Caco-2 (cell line): ENCODE measurements around the gene INPP4B. TPM values are rescaled to one million over a fixed set of nuclear protein-coding genes. Genes with fewer than 3 reads are reported as not detected.

Experiments
- BruUV-seq: library from RNA; stranded (reverse); fragments of 400-500 nt; replicated peaks from 2 replicates; lab custom pipeline; 2021; lab: Mats Ljungman, UMichigan
- CTCF ChIA-PET: fragments of 300-600 bp; sonication (Branson Sonifier 250); formaldehyde crosslinking; loops from one replicate; lab custom pipeline; 2022; ENCODE audit warnings: antibody characterized with exemption; lab: Charles Lee
- POLR2A ChIA-PET: fragments of 300-600 bp; sonication (Branson Sonifier 250); formaldehyde crosslinking; loops from one replicate; lab custom pipeline; 2022; ENCODE audit warnings: antibody characterized with exemption; lab: Charles Lee
- DNase-seq, 2 experiments: peaks; one replicate each; pipeline versions ENCODE4 v3.0.0 to v3.0.0-alpha.2; 2020 to 2022
- H3K27me3 ChIP-seq: replicated peaks from 2 replicates; pipeline ENCODE4 v1.6.0; 2011; ENCODE audit warnings: low read length; ENCODE audit not compliant: control insufficient read depth, insufficient read depth
- H3K36me3 ChIP-seq: 2 replicates; pipeline ENCODE4 v1.5.1; 2011; ENCODE audit warnings: low read length; ENCODE audit not compliant: control insufficient read depth, insufficient read depth
- H3K4me1 ChIP-seq: fragments of 250-450 bp; sonication (Bioruptor Pico); 2 replicates; pipeline ENCODE4 v1.5.1; 2020; ENCODE audit warnings: mild to moderate bottlenecking
- H3K4me3 ChIP-seq: 2 replicates; pipeline ENCODE4 v1.5.1; 2011; ENCODE audit warnings: low read depth, mild to moderate bottlenecking, control low read depth, low read length
- H3K9me3 ChIP-seq: fragments of 250-450 bp; sonication (Bioruptor Pico); 2 replicates; pipeline ENCODE4 v1.5.1; 2020; ENCODE audit warnings: mild to moderate bottlenecking, moderate library complexity
- H3K27ac Mint-ChIP-seq: one replicate; pipeline ENCODE4 v1.8.0; 2022; ENCODE audit warnings: mixed read lengths; ENCODE audit not compliant: unreplicated experiment
- H3K27me3 Mint-ChIP-seq: one replicate; pipeline ENCODE4 v1.8.0; 2022; ENCODE audit warnings: mixed read lengths; ENCODE audit not compliant: insufficient read depth, unreplicated experiment
- H3K36me3 Mint-ChIP-seq: one replicate; pipeline ENCODE4 v1.8.0; 2022; ENCODE audit warnings: mild to moderate bottlenecking, mixed read lengths; ENCODE audit not compliant: insufficient read depth, unreplicated experiment
- H3K4me1 Mint-ChIP-seq: one replicate; pipeline ENCODE4 v1.8.0; 2022; ENCODE audit warnings: low read depth, mixed read lengths; ENCODE audit not compliant: unreplicated experiment
- H3K4me3 Mint-ChIP-seq: one replicate; pipeline ENCODE4 v1.8.0; 2022; ENCODE audit warnings: mild to moderate bottlenecking, moderate library complexity, mixed read lengths; ENCODE audit not compliant: unreplicated experiment
- H3K9me3 Mint-ChIP-seq: one replicate; pipeline ENCODE4 v1.8.0; 2022; ENCODE audit warnings: mixed read lengths; ENCODE audit not compliant: unreplicated experiment
- intact Hi-C: fragments of 100-400 bp; cut with micrococcal nuclease; formaldehyde crosslinking; loops from one replicate; pipeline ENCODE4 v1.10.0; 2022; ENCODE audit not compliant: unreplicated experiment
- total RNA-seq: library from RNA; stranded (reverse); gene quantifications from 2 replicates; pipeline ENCODE4 v1.2.3, GENCODE V29; 2022
- TF ChIP-seq, protein P1 (sequence below), 2 experiments: fragments of 200-600 bp in 1 of 2; IDR thresholded peaks; 1 replicate in 1 of 2; 2 replicates in 1 of 2; pipeline versions ENCODE4 v1.5.1 to v1.8.0; 2011 to 2022; ENCODE audit warnings: antibody characterized with exemption in 1 of 2, control low read depth in 1 of 2, inconsistent platforms in 1 of 2, low read depth in 1 of 2, low read length in 1 of 2, mild to moderate bottlenecking in 1 of 2, moderate library complexity in 1 of 2; ENCODE audit not compliant: insufficient read depth in 1 of 2, severe bottlenecking in 1 of 2, unreplicated experiment in 1 of 2

The INPP4B gene
- total RNA-seq, 1 experiment from 2014 or later = 10.3 TPM

DNA sequence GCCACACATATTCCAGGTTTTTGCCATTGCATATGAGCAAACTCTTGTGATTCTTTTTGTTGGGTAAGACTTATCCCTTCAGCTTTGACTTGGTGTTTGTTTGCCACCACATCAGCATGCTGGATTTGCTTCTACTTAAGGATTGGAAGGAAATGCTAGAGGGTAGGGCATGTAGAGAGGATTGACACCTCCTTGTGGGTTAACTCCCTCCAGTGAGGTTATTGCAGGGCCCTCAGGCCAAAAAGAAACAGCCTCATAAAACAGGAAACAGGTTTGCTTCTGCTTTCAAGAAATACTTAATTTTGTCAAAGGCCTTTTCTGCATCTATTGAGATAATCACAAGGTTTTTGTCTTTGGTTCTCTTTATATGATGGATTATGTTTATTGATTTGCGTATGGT is 15.2 kb upstream of the INPP4B start:
- CTCF ChIA-PET = no interaction called here
- POLR2A ChIA-PET = no interaction called here
- no peaks in the 10 kb centered on the region for H3K9me3 ChIP-seq
- Mint-ChIP-seq H3K27me3 (peaks cover 8% of the 10 kb centered on the region), H3K36me3 (no peaks in the 10 kb centered on the region), H3K4me1 (no peaks in the 10 kb centered on the region), H3K27ac (no peak overlapping the region), H3K4me3 (no peak overlapping the region), H3K9me3 (no peaks in the 10 kb centered on the region)
- H3K36me3 ChIP-seq = no peaks in the 10 kb centered on the region
- intact Hi-C loops = no loop called here
- DNase-seq = no peak
- TF ChIP-seq, protein P1, sequence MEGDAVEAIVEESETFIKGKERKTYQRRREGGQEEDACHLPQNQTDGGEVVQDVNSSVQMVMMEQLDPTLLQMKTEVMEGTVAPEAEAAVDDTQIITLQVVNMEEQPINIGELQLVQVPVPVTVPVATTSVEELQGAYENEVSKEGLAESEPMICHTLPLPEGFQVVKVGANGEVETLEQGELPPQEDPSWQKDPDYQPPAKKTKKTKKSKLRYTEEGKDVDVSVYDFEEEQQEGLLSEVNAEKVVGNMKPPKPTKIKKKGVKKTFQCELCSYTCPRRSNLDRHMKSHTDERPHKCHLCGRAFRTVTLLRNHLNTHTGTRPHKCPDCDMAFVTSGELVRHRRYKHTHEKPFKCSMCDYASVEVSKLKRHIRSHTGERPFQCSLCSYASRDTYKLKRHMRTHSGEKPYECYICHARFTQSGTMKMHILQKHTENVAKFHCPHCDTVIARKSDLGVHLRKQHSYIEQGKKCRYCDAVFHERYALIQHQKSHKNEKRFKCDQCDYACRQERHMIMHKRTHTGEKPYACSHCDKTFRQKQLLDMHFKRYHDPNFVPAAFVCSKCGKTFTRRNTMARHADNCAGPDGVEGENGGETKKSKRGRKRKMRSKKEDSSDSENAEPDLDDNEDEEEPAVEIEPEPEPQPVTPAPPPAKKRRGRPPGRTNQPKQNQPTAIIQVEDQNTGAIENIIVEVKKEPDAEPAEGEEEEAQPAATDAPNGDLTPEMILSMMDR (IDR thresholded peaks at IDR 0.05; ENCODE audit: insufficient read depth in 1 of 2, low read depth in 1 of 2, low read length in 1 of 2, severe bottlenecking in 1 of 2, unreplicated experiment in 1 of 2) = no peak
- no TSS peak for BruUV-seq
- H3K4me3 ChIP-seq = no peak overlapping the region
- H3K27me3 ChIP-seq = no peaks in the 10 kb centered on the region
- no peaks in the 10 kb centered on the region for H3K4me1 ChIP-seq

DNA sequence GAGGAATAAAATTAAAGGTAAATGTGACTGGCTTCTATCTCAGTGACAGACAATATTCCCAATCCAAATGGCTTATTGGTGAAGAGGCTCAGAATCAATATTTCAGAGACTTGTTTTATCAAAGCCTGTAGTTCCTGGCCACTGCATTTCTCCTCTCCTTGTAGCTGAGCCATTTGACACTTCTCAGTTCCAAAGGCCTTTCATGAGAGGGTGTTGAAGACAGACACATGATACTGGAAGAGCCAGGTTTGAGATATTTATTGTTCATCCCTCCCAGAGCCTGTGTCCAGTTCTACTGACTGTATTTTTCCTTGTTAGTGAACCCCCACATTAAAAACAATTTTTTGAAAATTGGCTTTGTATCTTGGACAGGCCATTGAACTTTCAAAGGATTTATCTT is 12.9 kb upstream of the INPP4B start:
- H3K27me3 Mint-ChIP-seq = peaks cover 17% of the 10 kb centered on the region
- H3K4me1 Mint-ChIP-seq = no peaks in the 10 kb centered on the region
- Histone ChIP-seq H3K9me3 (no peaks in the 10 kb centered on the region), H3K36me3 (no peaks in the 10 kb centered on the region), H3K4me1 (no peaks in the 10 kb centered on the region), H3K4me3 (no peak overlapping the region), H3K27me3 (peaks cover 1% of the 10 kb centered on the region; the same call in 1 of the 2 replicates)
- intact Hi-C loops = no loop called here
- ChIA-PET CTCF (no interaction called here), POLR2A (no interaction called here)
- no TSS peak for BruUV-seq
- DNase-seq = no peak
- TF ChIP-seq, protein P1 (IDR thresholded peaks at IDR 0.05; ENCODE audit: insufficient read depth in 1 of 2, low read depth in 1 of 2, low read length in 1 of 2, severe bottlenecking in 1 of 2, unreplicated experiment in 1 of 2) = no peak
- no peaks in the 10 kb centered on the region for H3K36me3 Mint-ChIP-seq
- H3K4me3 Mint-ChIP-seq = no peak overlapping the region
- no peak overlapping the region for H3K27ac Mint-ChIP-seq
- H3K9me3 Mint-ChIP-seq = no peaks in the 10 kb centered on the region

DNA sequence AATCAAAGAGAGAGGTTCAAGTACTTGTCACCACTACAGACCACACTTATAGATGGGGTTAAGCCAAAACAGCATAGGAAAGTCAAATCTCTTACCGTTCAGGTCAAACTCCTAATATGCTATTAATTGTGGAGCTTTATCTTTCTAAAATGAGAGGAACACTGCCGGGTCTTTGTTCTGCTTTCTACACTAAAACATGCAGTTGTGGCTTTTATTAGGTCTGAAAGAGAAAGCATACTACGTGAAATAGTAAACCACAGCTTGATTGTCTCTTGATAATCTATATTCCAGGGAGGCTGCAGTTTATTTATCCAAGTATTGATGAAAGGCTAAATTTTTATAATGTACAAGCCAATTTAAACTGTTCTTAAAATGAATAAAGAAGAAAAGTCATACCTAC is 12.3 kb upstream of the INPP4B start:
- no TSS peak for BruUV-seq
- Histone ChIP-seq H3K4me1 (no peaks in the 10 kb centered on the region), H3K4me3 (no peak overlapping the region), H3K9me3 (no peaks in the 10 kb centered on the region), H3K36me3 (no peaks in the 10 kb centered on the region), H3K27me3 (peaks cover 1% of the 10 kb centered on the region; the same call in 1 of the 2 replicates)
- no peak for DNase-seq
- TF ChIP-seq, protein P1 (IDR thresholded peaks at IDR 0.05; ENCODE audit: insufficient read depth in 1 of 2, low read depth in 1 of 2, low read length in 1 of 2, severe bottlenecking in 1 of 2, unreplicated experiment in 1 of 2) = no peak
- intact Hi-C loops = no loop called here
- no peaks in the 10 kb centered on the region for H3K9me3 Mint-ChIP-seq
- ChIA-PET POLR2A (no interaction called here), CTCF (no interaction called here)
- H3K36me3 Mint-ChIP-seq = no peaks in the 10 kb centered on the region
- H3K27me3 Mint-ChIP-seq = peaks cover 17% of the 10 kb centered on the region
- no peak overlapping the region for H3K27ac Mint-ChIP-seq
- H3K4me3 Mint-ChIP-seq = no peak overlapping the region
- H3K4me1 Mint-ChIP-seq = no peaks in the 10 kb centered on the region
